IMR-90 (cell line): Measurements from ENCODE around the gene YBX1. TPM values are rescaled to one million over a fixed set of nuclear protein-coding genes. Genes with fewer than 3 reads are reported as not detected.

Experiments used
- ATAC-seq: fragments of 200-7000 bp; cut with Tn5 transposase; 2 replicates; pipeline ENCODE4 v1.9.1; 2020; ENCODE audit warnings: low read depth, mild to moderate bottlenecking, moderate library complexity
- BruUV-seq: library from RNA; stranded (reverse); fragments of 400-500 nt; replicated peaks from 2 replicates; lab custom pipeline; 2021; lab: Mats Ljungman, UMichigan
- CTCF ChIA-PET: fragments of 300-600 bp; formaldehyde crosslinking; extraction: SDS; loops from one replicate; lab custom pipeline; 2021; ENCODE audit warnings: antibody characterized with exemption; lab: Yijun Ruan, JAX
- POLR2A ChIA-PET: fragments of 300-600 bp; sonication (Branson Sonifier 250); formaldehyde crosslinking; loops from one replicate; lab custom pipeline; 2022; ENCODE audit warnings: antibody characterized with exemption; ENCODE audit not compliant: unreplicated experiment; lab: Charles Lee
- DNase-seq: peaks from one replicate; pipeline ENCODE4 v3.0.0; 2013
- H2AFZ ChIP-seq: replicated peaks from 2 replicates; pipeline ENCODE3; 2013; ENCODE audit warnings: low read length, mild to moderate bottlenecking; ENCODE audit not compliant: poor library complexity
- H2AK5ac ChIP-seq: 2 replicates; pipeline ENCODE4 v1.6.1; 2013; ENCODE audit warnings: low read depth, low read length, inconsistent platforms
- H2AK9ac ChIP-seq: replicated peaks from 2 replicates; pipeline ENCODE3; 2013; ENCODE audit warnings: mild to moderate bottlenecking, low read depth, low read length, moderate library complexity; ENCODE audit not compliant: poor library complexity
- H2BK120ac ChIP-seq: 2 replicates; pipeline ENCODE4 v1.6.1; 2013; ENCODE audit warnings: low read depth, low read length, inconsistent platforms
- H2BK15ac ChIP-seq: 3 replicates; pipeline ENCODE4 v1.6.1; 2013; ENCODE audit warnings: low read depth, low read length, inconsistent platforms
- H2BK20ac ChIP-seq: 2 replicates; pipeline ENCODE4 v1.6.1; 2013; ENCODE audit warnings: low read depth, mild to moderate bottlenecking, inconsistent platforms, low read length, moderate library complexity
- H2BK5ac ChIP-seq: 2 replicates; pipeline ENCODE4 v1.6.1; 2013; ENCODE audit warnings: mild to moderate bottlenecking, low read depth, low read length, inconsistent platforms; ENCODE audit not compliant: poor library complexity, severe bottlenecking
- H3K14ac ChIP-seq: replicated peaks from 2 replicates; pipeline ENCODE4 v1.6.1; 2013; ENCODE audit warnings: low read depth, low read length, inconsistent platforms
- H3K18ac ChIP-seq: 2 replicates; pipeline ENCODE4 v1.6.1; 2013; ENCODE audit warnings: low read depth, low read length, control low read depth
- H3K23ac ChIP-seq: 2 replicates; pipeline ENCODE4 v1.6.1; 2013; ENCODE audit warnings: low read depth, low read length, inconsistent platforms
- H3K27ac ChIP-seq: 2 replicates; pipeline ENCODE4 v1.5.1; 2013; ENCODE audit warnings: mild to moderate bottlenecking, control low read depth, low read length; ENCODE audit not compliant: insufficient read depth
- H3K27me3 ChIP-seq: 2 replicates; pipeline ENCODE4 v1.6.1; 2013; ENCODE audit warnings: low read length; ENCODE audit not compliant: control insufficient read depth, insufficient read depth
- H3K36me3 ChIP-seq: 2 replicates; pipeline ENCODE4 v1.6.1; 2013; ENCODE audit warnings: low read length, mixed read lengths; ENCODE audit not compliant: control insufficient read depth, insufficient read depth
- H3K4ac ChIP-seq: 2 replicates; pipeline ENCODE4 v1.6.1; 2013; ENCODE audit warnings: low read depth, low read length, inconsistent platforms
- H3K4me1 ChIP-seq: 2 replicates; pipeline ENCODE4 v1.6.1; 2013; ENCODE audit warnings: low read length, mixed read lengths; ENCODE audit not compliant: control insufficient read depth, insufficient read depth
- H3K4me2 ChIP-seq: 2 replicates; pipeline ENCODE4 v1.6.1; 2013; ENCODE audit warnings: low read depth, mild to moderate bottlenecking, control low read depth, low read length, moderate library complexity
- H3K4me3 ChIP-seq: 2 replicates; pipeline ENCODE4 v1.5.1; 2013; ENCODE audit warnings: low read depth, mild to moderate bottlenecking, control low read depth, low read length, moderate library complexity; ENCODE audit not compliant: insufficient read depth
- H3K56ac ChIP-seq: 2 replicates; pipeline ENCODE4 v1.6.1; 2013; ENCODE audit warnings: low read length, inconsistent platforms; ENCODE audit not compliant: insufficient read depth; ENCODE audit errors: extremely low read depth
- H3K79me1 ChIP-seq, 2 experiments: 2 replicates each; pipeline ENCODE4 v1.6.1; 2013; ENCODE audit warnings: low read length in 2 of 2, inconsistent platforms in 1 of 2, low read depth in 1 of 2
- H3K9ac ChIP-seq: 2 replicates; pipeline ENCODE4 v1.6.1; 2013; ENCODE audit warnings: low read depth, low read length, control low read depth
- H3K9me1 ChIP-seq: 2 replicates; pipeline ENCODE4 v1.6.1; 2013; ENCODE audit warnings: low read length, inconsistent platforms; ENCODE audit not compliant: insufficient read depth
- H3K9me3 ChIP-seq: 2 replicates; pipeline ENCODE4 v1.6.1; 2013; ENCODE audit warnings: low read length; ENCODE audit not compliant: control insufficient read depth, insufficient read depth
- H4K20me1 ChIP-seq: 2 replicates; pipeline ENCODE4 v1.6.1; 2013; ENCODE audit warnings: low read length, inconsistent platforms; ENCODE audit not compliant: insufficient read depth
- H4K5ac ChIP-seq: 2 replicates; pipeline ENCODE4 v1.6.1; 2013; ENCODE audit warnings: mild to moderate bottlenecking, low read depth, low read length, control low read depth
- H4K8ac ChIP-seq, 2 experiments: 2 replicates each; pipeline ENCODE4 v1.6.1; 2013; ENCODE audit warnings: low read depth in 2 of 2, low read length in 2 of 2, control low read depth in 1 of 2, inconsistent platforms in 1 of 2
- H4K91ac ChIP-seq: 2 replicates; pipeline ENCODE4 v1.6.1; 2013; ENCODE audit warnings: low read depth, low read length, inconsistent platforms; ENCODE audit not compliant: insufficient read depth
- FOS ChIP-seq: fragments of 150-350 bp; IDR thresholded peaks from 2 replicates; pipeline ENCODE4 v1.6.1; 2016; ENCODE audit warnings: low read depth, low read length
- MAFK ChIP-seq: IDR thresholded peaks from 2 replicates; pipeline ENCODE4 v1.6.1; 2012; ENCODE audit warnings: low read depth, low read length, improper control_type of control experiment
- MAZ ChIP-seq: IDR thresholded peaks from 2 replicates; pipeline ENCODE4 v1.6.1; 2012; ENCODE audit warnings: low read depth, mild to moderate bottlenecking, low read length, improper control_type of control experiment, moderate library complexity, borderline replicate concordance
- MXI1 ChIP-seq: IDR thresholded peaks from 2 replicates; pipeline ENCODE4 v1.6.1; 2012; ENCODE audit warnings: low read depth, mild to moderate bottlenecking, low read length, moderate library complexity, borderline replicate concordance
- SMC3 ChIP-seq: fragments of 150-350 bp; IDR thresholded peaks from 2 replicates; pipeline ENCODE4 v1.6.1; 2016; ENCODE audit warnings: low read depth, mild to moderate bottlenecking, antibody characterized with exemption, low read length, moderate library complexity
- WGBS, 2 experiments: methylation state at CpG; one replicate each; pipeline versions ENCODE4 v1.1.5 to v1.1.7; 2013; ENCODE audit warnings: missing lambda C conversion rate in 2 of 2; ENCODE audit not compliant: insufficient read length in 1 of 2; ENCODE audit errors: extremely low coverage in 2 of 2; 5-methylcytosine and 5-hydroxymethylcytosine counted together
- dilution Hi-C: fragments of 300-500 bp; cut with HindIII; formaldehyde crosslinking; loops from one replicate; pipeline ENCODE4 v1.14.3; 2018; ENCODE audit warnings: low sequenced_read_pairs; ENCODE audit not compliant: unreplicated experiment
- in situ Hi-C: fragments of 300-500 bp; cut with MboI; formaldehyde crosslinking; loops from 3 replicates; pipeline ENCODE4 v1.14.3; 2019; ENCODE audit warnings: low sequenced_read_pairs, inconsistent platforms, mixed read lengths
- intact Hi-C: fragments of 100-400 bp; cut with micrococcal nuclease; formaldehyde crosslinking; loops from 2 replicates; pipeline ENCODE4 v1.10.0; 2022
- polyA plus RNA-seq, 3 experiments: library from polyadenylated mRNA; depleted of rRNA; stranded (reverse); fragments of >200 nt; gene quantifications; 2 replicates each; pipeline ENCODE4 v1.2.3, GENCODE V29; 2012; ENCODE audit warnings: low replicate concordance in 1 of 3
- total RNA-seq: library from RNA; depleted of rRNA; stranded (reverse); fragments of >200 nt; gene quantifications from 2 replicates; pipeline ENCODE4 v1.2.3, GENCODE V29; 2012
- TF ChIP-seq, protein P1 (sequence below): fragments of 150-350 bp; IDR thresholded peaks from 2 replicates; pipeline ENCODE4 v1.6.1; 2016; ENCODE audit warnings: low read depth, mild to moderate bottlenecking, low read length, moderate library complexity, borderline replicate concordance

The YBX1 gene
- total and polyA plus RNA-seq, 2 of the 4 experiments (the other 2 are of a cell fraction) = 605 to 843 TPM

DNA sequence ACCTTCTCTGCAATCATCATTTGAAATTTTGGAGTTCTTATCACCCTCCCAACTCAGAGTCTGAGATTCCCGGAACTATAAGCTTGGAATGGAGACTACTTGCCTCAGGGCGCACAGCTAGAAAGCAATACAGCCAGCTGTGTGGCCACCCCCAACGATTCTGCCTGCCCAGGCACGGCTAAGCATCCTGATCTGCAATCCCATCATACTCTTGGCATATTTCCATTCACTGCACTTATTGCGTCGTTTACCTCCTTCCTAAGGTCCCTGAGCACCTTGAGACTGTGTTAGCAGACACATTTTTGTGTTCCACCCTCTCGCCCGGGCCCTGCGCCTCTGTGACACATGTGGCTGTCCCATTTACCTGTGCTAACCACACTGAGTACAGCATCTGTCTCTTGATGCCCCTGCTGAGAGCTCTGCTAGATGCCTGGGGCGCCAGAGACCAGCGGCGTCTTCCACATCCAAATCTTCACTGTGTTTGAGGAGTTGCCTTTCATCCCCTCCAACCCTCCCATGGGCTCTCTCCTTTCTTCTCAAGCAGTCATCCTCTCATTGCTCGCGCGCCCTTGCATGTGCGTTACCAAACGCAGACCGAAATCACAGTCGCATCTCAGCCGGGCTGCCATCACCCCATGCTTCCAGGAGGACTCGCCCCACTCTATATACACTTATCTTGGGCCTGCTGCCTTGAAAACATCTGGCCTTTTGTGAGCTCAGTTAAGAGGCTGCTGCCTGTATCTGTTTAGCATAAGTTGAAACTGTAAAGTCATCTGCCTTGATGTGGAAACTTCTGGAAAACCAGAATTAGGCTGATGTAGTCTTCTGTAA lies 61.3 kb downstream of the YBX1 start:
- no TSS peak for BruUV-seq
- H4K91ac ChIP-seq = no peak overlapping the region
- ATAC-seq (no peak), DNase-seq (no peak)
- no peak overlapping the region for H3K23ac ChIP-seq
- TF ChIP-seq, protein P1, sequence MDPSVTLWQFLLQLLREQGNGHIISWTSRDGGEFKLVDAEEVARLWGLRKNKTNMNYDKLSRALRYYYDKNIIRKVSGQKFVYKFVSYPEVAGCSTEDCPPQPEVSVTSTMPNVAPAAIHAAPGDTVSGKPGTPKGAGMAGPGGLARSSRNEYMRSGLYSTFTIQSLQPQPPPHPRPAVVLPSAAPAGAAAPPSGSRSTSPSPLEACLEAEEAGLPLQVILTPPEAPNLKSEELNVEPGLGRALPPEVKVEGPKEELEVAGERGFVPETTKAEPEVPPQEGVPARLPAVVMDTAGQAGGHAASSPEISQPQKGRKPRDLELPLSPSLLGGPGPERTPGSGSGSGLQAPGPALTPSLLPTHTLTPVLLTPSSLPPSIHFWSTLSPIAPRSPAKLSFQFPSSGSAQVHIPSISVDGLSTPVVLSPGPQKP = no peak
- TF ChIP-seq FOS (no peak), MXI1 (no peak), SMC3 (no peak), MAZ (no peak), MAFK (no peak)
- H2AFZ ChIP-seq = no peak overlapping the region
- H3K79me1 ChIP-seq = peaks cover 0 to 5% of the 10 kb centered on the region in 2 experiments; a peak in 1 of 4 replicates
- peaks cover 30% of the 10 kb centered on the region for H3K36me3 ChIP-seq
- no peak overlapping the region for H2BK15ac ChIP-seq
- no peak overlapping the region for H3K14ac ChIP-seq
- no peak overlapping the region for H3K18ac ChIP-seq
- no peak overlapping the region for H4K8ac ChIP-seq
- dilution Hi-C loops = no loop called here
- H4K5ac ChIP-seq = no peak overlapping the region
- in situ Hi-C loops = no loop called here
- no peak overlapping the region for H2BK20ac ChIP-seq
- no peak overlapping the region for H3K9ac ChIP-seq
- H3K9me3 ChIP-seq = no peaks in the 10 kb centered on the region
- H3K4me2 ChIP-seq = no peak overlapping the region
- 60% methylated on average over 4 of the region's 21 CpGs; no CpG with 5 or more reads in 1 of the 2 experiments for WGBS, 2 experiments
- H3K4ac ChIP-seq = no peak overlapping the region
- peaks cover 5% of the 10 kb centered on the region; the same call in 1 of the 2 replicates for H3K9me1 ChIP-seq
- no peak overlapping the region for H2BK120ac ChIP-seq
- H3K4me1 ChIP-seq = no peaks in the 10 kb centered on the region
- POLR2A ChIA-PET = no interaction called here
- intact Hi-C loops = no loop called here
- no peak overlapping the region for H3K4me3 ChIP-seq
- no peak overlapping the region for H2AK5ac ChIP-seq
- H3K27ac ChIP-seq = no peak overlapping the region
- no peak overlapping the region for H2BK5ac ChIP-seq
- no peaks in the 10 kb centered on the region; the same call in 1 of the 2 replicates for H3K27me3 ChIP-seq
- H2AK9ac ChIP-seq = no peak overlapping the region
- H3K56ac ChIP-seq = no peak overlapping the region
- H4K20me1 ChIP-seq = peaks cover 18% of the 10 kb centered on the region
- CTCF ChIA-PET = interaction anchor here (1.5 kb wide), 1 partner anchor 165 kb away, joined by 4 read pairs; no protein-coding TSS in a partner anchor
